Colonic mucosa (tissue), 4 donors: ENCODE data around the gene PDSS2. TPM values are rescaled to one million over a fixed set of nuclear protein-coding genes. Genes with fewer than 3 reads are reported as not detected.

Source experiments
- DNase-seq: peaks from one replicate; pipeline ENCODE4 v3.0.0-alpha.2; 2020
- H3K27ac ChIP-seq: fragments of 200-600 bp; one replicate; pipeline ENCODE4 v1.8.0; 2021
- H3K27me3 ChIP-seq: fragments of 200-600 bp; one replicate; pipeline ENCODE4 v1.8.0; 2021
- H3K36me3 ChIP-seq: fragments of 200-600 bp; one replicate; pipeline ENCODE4 v1.8.0; 2021
- H3K4me1 ChIP-seq: fragments of 200-600 bp; one replicate; pipeline ENCODE4 v1.8.0; 2021; ENCODE audit warnings: mild to moderate bottlenecking
- H3K4me3 ChIP-seq: fragments of 200-600 bp; one replicate; pipeline ENCODE4 v1.8.0; 2021
- H3K9ac ChIP-seq, 2 donors: one replicate each; pipeline ENCODE4 v1.7.0; 2013; ENCODE audit warnings: control low read depth in 2 of 2, low read depth in 2 of 2, low read length in 2 of 2
- H3K9me3 ChIP-seq: fragments of 200-600 bp; one replicate; pipeline ENCODE4 v1.8.0; 2021
- intact Hi-C: fragments of 100-400 bp; cut with DNase I; formaldehyde crosslinking; loops from one replicate; pipeline ENCODE4 v1.14.1; 2022
- total RNA-seq, 2 donors: library from RNA; stranded (reverse); fragmentation: NEBNext Ultra II Directional in 1 of 2; extraction: Animal tissue kit (Norgen Biotek cat#: 25700) in 1 of 2; gene quantifications; one replicate each; pipeline ENCODE4 v1.2.1, GENCODE V29; 2021
- TF ChIP-seq, protein P1 (sequence below): fragments of 200-600 bp; IDR thresholded peaks from one replicate; pipeline ENCODE4 v1.8.0; 2022; ENCODE audit warnings: antibody characterized with exemption, mild to moderate bottlenecking
- donor health status: healthy.
- donor health status: DM: no; HTN: no; CAD: no.
- donor health status: DM: no; HTN: no; CAD: no.

The PDSS2 gene
- total RNA-seq, 2 donors from 2014 or later: 26.3 to 35.7 TPM

GRCh38 chr6:107124934-107125348, 334.4 kb downstream of the PDSS2 start:
- Histone ChIP-seq H3K9ac (no peak overlapping the region), H3K4me1 (no peaks in the 10 kb centered on the region), H3K36me3 (no peaks in the 10 kb centered on the region), H3K27me3 (no peaks in the 10 kb centered on the region), H3K9me3 (no peaks in the 10 kb centered on the region), H3K27ac (no peak overlapping the region), H3K4me3 (no peak overlapping the region)
- intact Hi-C loops: no loop called here
- DNase-seq: peak; percentile 26
- TF ChIP-seq, protein P1, sequence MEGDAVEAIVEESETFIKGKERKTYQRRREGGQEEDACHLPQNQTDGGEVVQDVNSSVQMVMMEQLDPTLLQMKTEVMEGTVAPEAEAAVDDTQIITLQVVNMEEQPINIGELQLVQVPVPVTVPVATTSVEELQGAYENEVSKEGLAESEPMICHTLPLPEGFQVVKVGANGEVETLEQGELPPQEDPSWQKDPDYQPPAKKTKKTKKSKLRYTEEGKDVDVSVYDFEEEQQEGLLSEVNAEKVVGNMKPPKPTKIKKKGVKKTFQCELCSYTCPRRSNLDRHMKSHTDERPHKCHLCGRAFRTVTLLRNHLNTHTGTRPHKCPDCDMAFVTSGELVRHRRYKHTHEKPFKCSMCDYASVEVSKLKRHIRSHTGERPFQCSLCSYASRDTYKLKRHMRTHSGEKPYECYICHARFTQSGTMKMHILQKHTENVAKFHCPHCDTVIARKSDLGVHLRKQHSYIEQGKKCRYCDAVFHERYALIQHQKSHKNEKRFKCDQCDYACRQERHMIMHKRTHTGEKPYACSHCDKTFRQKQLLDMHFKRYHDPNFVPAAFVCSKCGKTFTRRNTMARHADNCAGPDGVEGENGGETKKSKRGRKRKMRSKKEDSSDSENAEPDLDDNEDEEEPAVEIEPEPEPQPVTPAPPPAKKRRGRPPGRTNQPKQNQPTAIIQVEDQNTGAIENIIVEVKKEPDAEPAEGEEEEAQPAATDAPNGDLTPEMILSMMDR: no peak

- intact Hi-C loops: no loop called here
- TF ChIP-seq, protein P1: no peak
- no peaks in the 10 kb centered on the region for H3K9me3 ChIP-seq
- no peak overlapping the region for H3K9ac ChIP-seq
- H3K36me3 ChIP-seq: no peaks in the 10 kb centered on the region
- DNase-seq: no peak
- no peak overlapping the region for H3K27ac ChIP-seq
- no peaks in the 10 kb centered on the region for H3K27me3 ChIP-seq
- H3K4me1 ChIP-seq: no peaks in the 10 kb centered on the region
- H3K4me3 ChIP-seq: no peak overlapping the region
Observed at GRCh38 chr6:107123501-107123900, 335.9 kb downstream of the PDSS2 start.

DNA sequence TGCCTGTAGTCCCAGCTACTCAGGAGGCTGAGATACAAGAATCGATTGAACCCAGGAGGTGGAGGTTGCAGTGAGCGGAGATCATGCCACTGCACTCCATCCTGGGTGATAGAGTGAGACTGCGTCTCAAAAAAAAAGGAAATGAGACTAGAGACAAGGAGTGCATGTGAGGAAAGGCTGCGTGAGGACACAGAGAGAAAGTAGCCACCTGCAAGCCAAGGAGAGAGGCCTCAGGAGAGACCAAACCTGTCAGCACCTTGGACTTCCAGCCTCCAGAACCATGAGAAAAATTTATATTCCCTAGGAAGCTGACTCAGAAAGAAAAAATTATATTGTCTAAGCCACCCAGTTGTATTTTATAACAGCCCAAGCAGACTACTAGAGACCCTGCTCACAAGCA, 336.6 kb downstream of the PDSS2 start:
- TF ChIP-seq, protein P1: no peak
- H3K4me1 ChIP-seq: no peaks in the 10 kb centered on the region
- H3K36me3 ChIP-seq: no peaks in the 10 kb centered on the region
- no peaks in the 10 kb centered on the region for H3K27me3 ChIP-seq
- intact Hi-C loops: no loop called here
- H3K27ac ChIP-seq: no peak overlapping the region
- DNase-seq: no peak
- H3K9ac ChIP-seq: no peak overlapping the region
- H3K9me3 ChIP-seq: no peaks in the 10 kb centered on the region
- H3K4me3 ChIP-seq: no peak overlapping the region

- Histone ChIP-seq H3K27me3 (no peaks in the 10 kb centered on the region), H3K4me1 (no peaks in the 10 kb centered on the region), H3K9me3 (no peaks in the 10 kb centered on the region), H3K9ac (no peak overlapping the region), H3K27ac (no peak overlapping the region), H3K36me3 (no peaks in the 10 kb centered on the region), H3K4me3 (no peak overlapping the region)
- no peak for DNase-seq
- intact Hi-C loops: no loop called here
- TF ChIP-seq, protein P1: no peak
Observed at GRCh38 chr6:107121964-107122495, 337.3 kb downstream of the PDSS2 start.

DNA sequence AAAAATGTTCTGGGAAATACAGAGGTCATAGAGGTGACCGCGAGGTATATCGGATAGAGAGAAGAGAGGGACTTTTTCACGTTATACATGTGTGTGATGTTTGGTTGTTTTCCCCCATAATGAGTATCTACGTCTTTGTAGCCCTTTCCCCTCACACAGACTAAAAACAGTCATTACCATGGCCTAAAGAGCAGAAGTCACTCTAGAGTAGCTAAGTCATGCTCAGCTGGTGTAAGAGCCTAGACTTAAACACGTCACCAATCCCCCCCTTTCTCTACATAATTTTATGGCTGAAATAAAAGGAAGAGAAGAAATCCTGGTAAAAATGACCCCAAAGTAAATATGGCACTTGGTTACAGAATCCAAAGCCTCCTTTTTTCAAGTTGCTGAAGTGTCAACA, 338.1 kb downstream of the PDSS2 start:
- Histone ChIP-seq H3K4me1 (no peaks in the 10 kb centered on the region), H3K27ac (no peak overlapping the region), H3K9me3 (no peaks in the 10 kb centered on the region), H3K27me3 (no peaks in the 10 kb centered on the region), H3K9ac (no peak overlapping the region), H3K4me3 (no peak overlapping the region), H3K36me3 (no peaks in the 10 kb centered on the region)
- TF ChIP-seq, protein P1: no peak
- DNase-seq: no peak
- intact Hi-C loops: no loop called here
